Psoas muscle (tissue), 8 donors: ENCODE results near the gene AFAP1. TPM values are rescaled to one million over a fixed set of nuclear protein-coding genes. Genes with fewer than 3 reads are reported as not detected.

ENCODE experiments used
- ATAC-seq, 4 donors: fragments of 200-7000 bp; cut with Tn5 transposase; one replicate each; pipeline ENCODE4 v1.9.1; 2020; ENCODE audit warnings: moderate library complexity in 3 of 4, mild to moderate bottlenecking in 2 of 4
- DNase-seq, 2 donors: peaks; one replicate each; pipeline ENCODE4 v3.0.0-alpha.2; 2020
- H3K27ac ChIP-seq: fragments of 200-600 bp; one replicate; pipeline ENCODE4 v1.8.0; 2022
- H3K27me3 ChIP-seq, 3 donors: fragments of 200-600 bp in 1 of 3; one replicate each; pipeline versions ENCODE4 v1.6.1 to v1.8.0; 2013 to 2022; ENCODE audit warnings: low read length in 2 of 3, mild to moderate bottlenecking in 2 of 3, moderate library complexity in 1 of 3; ENCODE audit not compliant: insufficient read depth in 3 of 3
- H3K36me3 ChIP-seq, 2 donors: fragments of 200-600 bp in 1 of 2; one replicate each; pipeline versions ENCODE4 v1.6.1 to v1.8.0; 2013 to 2022; ENCODE audit warnings: low read depth in 1 of 2, mild to moderate bottlenecking in 1 of 2, moderate library complexity in 1 of 2; ENCODE audit not compliant: insufficient read depth in 1 of 2
- H3K4me1 ChIP-seq: fragments of 200-600 bp; one replicate; pipeline ENCODE4 v1.8.0; 2022
- H3K4me3 ChIP-seq: fragments of 200-600 bp; one replicate; pipeline ENCODE4 v1.8.0; 2022; ENCODE audit warnings: mild to moderate bottlenecking
- H3K9me3 ChIP-seq: fragments of 200-600 bp; one replicate; pipeline ENCODE4 v1.8.0; 2022
- WGBS, 3 donors: extraction: QIAGEN DNeasy Blood & Tissue Kit; methylation state at CpG; one replicate each; pipeline versions ENCODE4 v1.1.6 to v1.1.7; 2013; 5-methylcytosine and 5-hydroxymethylcytosine counted together
- intact Hi-C, 2 donors: fragments of 100-400 bp; cut with DNase I; formaldehyde crosslinking; loops; one replicate each; pipeline versions ENCODE4 v1.11.0 to v1.14.2; 2022
- polyA plus RNA-seq, 3 donors: library from polyadenylated mRNA; stranded (reverse); fragments of 200-250 nt; gene quantifications; one replicate each; pipeline ENCODE4 v1.2.3, GENCODE V29; 2013
- total RNA-seq, 4 donors: library from RNA; stranded (reverse); fragmentation: NEBNext Ultra II Directional in 2 of 4; extraction: Animal tissue kit (Norgen Biotek cat#: 25700) in 2 of 4; gene quantifications; one replicate each; pipeline versions ENCODE4 v1.2.1 to v1.2.4, GENCODE V29; 2021 to 2023
- TF ChIP-seq, protein P1 (sequence below): fragments of 200-600 bp; IDR thresholded peaks from one replicate; pipeline ENCODE4 v1.8.0; 2022; ENCODE audit warnings: antibody characterized with exemption
- donor health status: healthy with polysubstance abuse.
- donor health status: DM: no; HTN: no; CAD: no; lungs with moderate emphysema.
- donor health status: Bipolar disorder and iron deficiency.
- donor health status: healthy.
- donor health status: DM: yes; HTN: yes; CAD: no.
- donor health status: DM: no; HTN: no; CAD: no.
- donor health status: DM: no; HTN: no; CAD: no.
- donor health status: DM: yes; HTN: yes; CAD: no.

Gene AFAP1
- total and polyA plus RNA-seq, 7 donors = 1.3 to 11.4 (median 2.6) TPM

DNA sequence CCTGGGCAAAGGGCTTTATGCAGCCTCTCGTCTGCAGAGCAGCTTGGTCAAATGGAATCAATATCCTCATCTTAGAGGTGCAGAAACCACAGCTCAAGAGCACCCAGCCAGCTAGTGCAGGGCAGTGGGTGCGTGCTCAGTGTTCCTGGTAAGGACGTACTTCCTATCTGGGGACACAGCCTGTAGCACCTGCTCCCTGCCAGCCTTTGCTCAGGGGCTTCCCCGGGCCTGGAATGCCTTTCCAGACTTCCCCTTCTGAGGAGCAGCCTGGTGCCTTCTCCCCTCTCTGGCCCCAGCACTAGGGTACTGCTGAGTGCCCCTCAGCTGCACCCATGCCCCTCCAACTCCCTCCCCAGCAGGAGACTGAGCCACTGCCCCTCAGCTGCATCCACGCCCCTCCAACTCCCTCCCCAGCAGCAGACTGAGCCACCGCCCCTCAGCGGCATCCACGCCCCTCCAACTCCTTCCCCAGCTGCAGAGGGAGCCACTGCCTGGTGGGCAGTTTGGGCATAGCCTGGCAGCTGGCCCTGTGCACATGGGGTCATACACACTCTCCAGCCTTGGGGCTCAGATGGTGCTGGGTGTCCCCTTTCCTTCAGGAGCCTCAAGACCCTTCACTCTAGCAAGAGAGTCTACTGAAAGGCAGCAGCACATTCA lies 42.2 kb upstream of the AFAP1 start:
- Histone ChIP-seq H3K9me3 (no peaks in the 10 kb centered on the region), H3K4me3 (no peak overlapping the region), H3K27ac (no peak overlapping the region), H3K4me1 (peaks cover 17% of the 10 kb centered on the region), H3K27me3 (no peaks in the 10 kb centered on the region), H3K36me3 (peaks cover 0 to 90% of the 10 kb centered on the region in 2 donors)
- 75 to 82% (median 81%) methylated on average over 8 of the region's 8 CpGs for WGBS, 3 donors
- TF ChIP-seq, protein P1, sequence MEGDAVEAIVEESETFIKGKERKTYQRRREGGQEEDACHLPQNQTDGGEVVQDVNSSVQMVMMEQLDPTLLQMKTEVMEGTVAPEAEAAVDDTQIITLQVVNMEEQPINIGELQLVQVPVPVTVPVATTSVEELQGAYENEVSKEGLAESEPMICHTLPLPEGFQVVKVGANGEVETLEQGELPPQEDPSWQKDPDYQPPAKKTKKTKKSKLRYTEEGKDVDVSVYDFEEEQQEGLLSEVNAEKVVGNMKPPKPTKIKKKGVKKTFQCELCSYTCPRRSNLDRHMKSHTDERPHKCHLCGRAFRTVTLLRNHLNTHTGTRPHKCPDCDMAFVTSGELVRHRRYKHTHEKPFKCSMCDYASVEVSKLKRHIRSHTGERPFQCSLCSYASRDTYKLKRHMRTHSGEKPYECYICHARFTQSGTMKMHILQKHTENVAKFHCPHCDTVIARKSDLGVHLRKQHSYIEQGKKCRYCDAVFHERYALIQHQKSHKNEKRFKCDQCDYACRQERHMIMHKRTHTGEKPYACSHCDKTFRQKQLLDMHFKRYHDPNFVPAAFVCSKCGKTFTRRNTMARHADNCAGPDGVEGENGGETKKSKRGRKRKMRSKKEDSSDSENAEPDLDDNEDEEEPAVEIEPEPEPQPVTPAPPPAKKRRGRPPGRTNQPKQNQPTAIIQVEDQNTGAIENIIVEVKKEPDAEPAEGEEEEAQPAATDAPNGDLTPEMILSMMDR = no peak
- ATAC-seq (peak in 1 of 4 donors; percentile 3), DNase-seq (no peak)
- intact Hi-C loops = no loop called here

DNA sequence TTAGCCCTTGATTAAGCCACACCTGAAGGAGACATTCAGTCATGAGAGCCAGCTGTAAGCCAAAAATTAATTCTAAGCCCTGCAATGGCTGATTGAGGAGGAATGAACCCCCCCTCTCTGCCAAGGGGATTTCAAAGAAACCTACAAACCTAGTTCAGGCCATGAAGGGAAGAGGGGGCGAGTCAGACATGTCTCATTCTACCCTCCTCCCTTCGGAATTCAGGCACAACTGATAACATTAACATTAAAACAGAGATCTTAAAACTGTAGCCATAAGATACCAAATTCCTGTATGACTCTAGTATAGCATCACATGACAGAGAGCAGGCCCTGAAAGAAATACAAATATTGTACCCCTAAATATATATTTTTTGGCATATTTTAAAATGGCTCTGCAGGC lies 40.4 kb upstream of the AFAP1 start:
- DNase-seq (no peak), ATAC-seq (no peak)
- WGBS, 3 donors = 90 to 94% (median 93%) methylated on average over 2 of the region's 2 CpGs
- TF ChIP-seq, protein P1 = no peak
- Histone ChIP-seq H3K4me1 (peaks cover 4% of the 10 kb centered on the region), H3K36me3 (peaks cover 0 to 95% of the 10 kb centered on the region in 2 donors), H3K27me3 (no peaks in the 10 kb centered on the region), H3K9me3 (no peaks in the 10 kb centered on the region), H3K27ac (no peak overlapping the region), H3K4me3 (no peak overlapping the region)
- intact Hi-C loops = no loop called here

DNA sequence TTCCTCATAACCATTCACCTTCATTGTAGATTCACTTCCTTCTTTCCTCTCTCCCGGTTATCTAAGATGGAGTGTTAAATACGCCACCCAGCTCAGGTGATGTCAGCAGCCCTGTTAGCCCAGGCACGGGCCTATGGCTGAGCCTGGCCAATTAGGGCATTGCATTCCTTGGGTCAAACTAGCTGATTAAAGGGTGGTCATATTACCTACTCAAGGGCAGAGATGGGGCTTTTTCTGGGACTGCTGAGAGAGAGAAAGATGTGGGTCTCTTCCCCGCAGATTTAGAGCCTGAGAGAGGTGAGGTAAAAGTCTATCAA lies 39.9 kb upstream of the AFAP1 start:
- H3K4me1 ChIP-seq = peaks cover 4% of the 10 kb centered on the region
- DNase-seq (no peak), ATAC-seq (no peak)
- H3K36me3 ChIP-seq = peaks cover 0 to 94% of the 10 kb centered on the region in 2 donors
- H3K27me3 ChIP-seq = no peaks in the 10 kb centered on the region
- WGBS, 3 donors = 63 to 78% (median 71%) methylated on average over 4 of the region's 4 CpGs
- H3K9me3 ChIP-seq = no peaks in the 10 kb centered on the region
- TF ChIP-seq, protein P1 = no peak
- intact Hi-C loops = no loop called here
- no peak overlapping the region for H3K27ac ChIP-seq
- H3K4me3 ChIP-seq = no peak overlapping the region

DNA sequence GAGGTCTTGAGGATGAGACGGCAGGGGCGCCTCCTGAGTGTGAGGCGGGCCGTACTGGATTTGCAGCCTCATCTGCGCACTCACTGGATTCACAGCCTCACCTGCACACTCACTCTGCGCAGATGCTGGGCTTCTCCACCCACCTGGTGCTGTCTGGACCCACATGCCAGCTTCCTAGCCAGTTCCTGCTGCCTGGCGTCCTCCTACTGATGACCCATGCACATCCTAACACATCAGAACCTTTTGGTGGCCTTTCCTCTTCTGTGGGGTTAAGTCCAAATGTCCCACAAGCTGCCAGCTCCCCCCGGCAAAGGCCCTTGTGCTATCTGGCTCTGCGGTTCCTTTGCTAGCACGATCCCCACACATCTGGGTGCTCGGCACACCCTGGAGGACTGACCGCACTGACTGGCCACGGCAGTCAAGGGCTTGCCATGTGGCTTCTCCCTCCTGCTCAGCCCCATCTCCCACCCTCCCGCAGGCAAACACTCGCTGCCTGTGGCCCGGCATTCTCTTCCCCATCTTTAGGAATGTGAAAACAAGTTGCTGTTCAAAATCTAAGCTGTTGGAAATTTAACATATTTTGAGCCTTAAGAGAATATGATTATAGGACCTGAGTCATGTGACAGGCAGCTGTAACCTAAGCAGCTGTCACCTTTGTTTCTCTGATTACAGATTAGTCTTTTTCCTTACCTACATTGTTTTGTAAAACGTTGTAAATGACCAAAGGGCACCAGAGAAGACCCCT lies 39.4 kb upstream of the AFAP1 start:
- peaks cover 4% of the 10 kb centered on the region for H3K4me1 ChIP-seq
- H3K27ac ChIP-seq = peak overlapping the region; percentile 46
- no peak for DNase-seq
- intact Hi-C loops = no loop called here
- H3K4me3 ChIP-seq = no peak overlapping the region
- H3K27me3 ChIP-seq = no peaks in the 10 kb centered on the region
- TF ChIP-seq, protein P1 = no peak
- peaks cover 0 to 89% of the 10 kb centered on the region in 2 donors for H3K36me3 ChIP-seq
- WGBS, 3 donors = 78 to 86% (median 85%) methylated on average over 17 of the region's 17 CpGs
- H3K9me3 ChIP-seq = no peaks in the 10 kb centered on the region
- peak in 3 of 4 donors; percentile 2 to 5 (median 4) for ATAC-seq
